Psoas muscle (tissue), 8 donors: Measurements from ENCODE around the gene GNRHR. TPM values are rescaled to one million over a fixed set of nuclear protein-coding genes. Genes with fewer than 3 reads are reported as not detected.

ENCODE experiments used
- ATAC-seq, 4 donors: fragments of 200-7000 bp; cut with Tn5 transposase; one replicate each; pipeline ENCODE4 v1.9.1; 2020; ENCODE audit warnings: moderate library complexity in 3 of 4, mild to moderate bottlenecking in 2 of 4
- DNase-seq, 2 donors: peaks; one replicate each; pipeline ENCODE4 v3.0.0-alpha.2; 2020
- H3K27ac ChIP-seq: fragments of 200-600 bp; one replicate; pipeline ENCODE4 v1.8.0; 2022
- H3K27me3 ChIP-seq, 3 donors: fragments of 200-600 bp in 1 of 3; one replicate each; pipeline versions ENCODE4 v1.6.1 to v1.8.0; 2013 to 2022; ENCODE audit warnings: low read length in 2 of 3, mild to moderate bottlenecking in 2 of 3, moderate library complexity in 1 of 3; ENCODE audit not compliant: insufficient read depth in 3 of 3
- H3K36me3 ChIP-seq, 2 donors: fragments of 200-600 bp in 1 of 2; one replicate each; pipeline versions ENCODE4 v1.6.1 to v1.8.0; 2013 to 2022; ENCODE audit warnings: low read depth in 1 of 2, mild to moderate bottlenecking in 1 of 2, moderate library complexity in 1 of 2; ENCODE audit not compliant: insufficient read depth in 1 of 2
- H3K4me1 ChIP-seq: fragments of 200-600 bp; one replicate; pipeline ENCODE4 v1.8.0; 2022
- H3K4me3 ChIP-seq: fragments of 200-600 bp; one replicate; pipeline ENCODE4 v1.8.0; 2022; ENCODE audit warnings: mild to moderate bottlenecking
- H3K9me3 ChIP-seq: fragments of 200-600 bp; one replicate; pipeline ENCODE4 v1.8.0; 2022
- CTCF ChIP-seq: fragments of 200-600 bp; IDR thresholded peaks from one replicate; pipeline ENCODE4 v1.8.0; 2022; ENCODE audit warnings: antibody characterized with exemption
- WGBS, 3 donors: extraction: QIAGEN DNeasy Blood & Tissue Kit; methylation state at CpG; one replicate each; pipeline versions ENCODE4 v1.1.6 to v1.1.7; 2013; 5-methylcytosine and 5-hydroxymethylcytosine counted together
- intact Hi-C, 2 donors: fragments of 100-400 bp; cut with DNase I; formaldehyde crosslinking; loops; one replicate each; pipeline versions ENCODE4 v1.11.0 to v1.14.2; 2022
- polyA plus RNA-seq, 3 donors: library from polyadenylated mRNA; stranded (reverse); fragments of 200-250 nt; gene quantifications; one replicate each; pipeline ENCODE4 v1.2.3, GENCODE V29; 2013
- total RNA-seq, 4 donors: library from RNA; stranded (reverse); fragmentation: NEBNext Ultra II Directional in 2 of 4; extraction: Animal tissue kit (Norgen Biotek cat#: 25700) in 2 of 4; gene quantifications; one replicate each; pipeline versions ENCODE4 v1.2.1 to v1.2.4, GENCODE V29; 2021 to 2023
- donor health status: healthy with polysubstance abuse.
- donor health status: DM: no; HTN: no; CAD: no; lungs with moderate emphysema.
- donor health status: Bipolar disorder and iron deficiency.
- donor health status: healthy.
- donor health status: DM: yes; HTN: yes; CAD: no.
- donor health status: DM: no; HTN: no; CAD: no.
- donor health status: DM: no; HTN: no; CAD: no.
- donor health status: DM: yes; HTN: yes; CAD: no.

Gene GNRHR
- total and polyA plus RNA-seq, 7 donors: not detected

- no peak for DNase-seq
- Histone ChIP-seq H3K27me3 (no peaks in the 10 kb centered on the region), H3K27ac (no peak overlapping the region), H3K4me3 (no peak overlapping the region), H3K9me3 (no peaks in the 10 kb centered on the region), H3K36me3 (peaks cover 4 to 8% of the 10 kb centered on the region in 2 donors), H3K4me1 (no peaks in the 10 kb centered on the region)
- TF ChIP-seq CTCF: no peak
- no peak for ATAC-seq
- intact Hi-C loops: no loop called here
- 87 to 90% (median 88%) methylated on average over 4 of the region's 4 CpGs for WGBS, 3 donors
Observed at GRCh38 chr4:67725981-67726380, 28.2 kb downstream of the GNRHR start.

- Histone ChIP-seq H3K4me1 (no peaks in the 10 kb centered on the region), H3K27ac (no peak overlapping the region), H3K36me3 (peaks cover 7 to 13% of the 10 kb centered on the region in 2 donors), H3K4me3 (no peak overlapping the region), H3K9me3 (no peaks in the 10 kb centered on the region), H3K27me3 (no peaks in the 10 kb centered on the region)
- WGBS, 3 donors: 90 to 100% (median 98%) methylated on average over 1 of the region's 1 CpG
- TF ChIP-seq CTCF: no peak
- ATAC-seq (no peak), DNase-seq (no peak)
- intact Hi-C loops: no loop called here
Observed at GRCh38 chr4:67725132-67725531, 29.1 kb downstream of the GNRHR start.

GRCh38 chr4:67723949-67724348, 30.2 kb downstream of the GNRHR start:
- TF ChIP-seq CTCF: no peak
- Histone ChIP-seq H3K27ac (no peak overlapping the region), H3K4me1 (no peaks in the 10 kb centered on the region), H3K9me3 (no peaks in the 10 kb centered on the region), H3K4me3 (no peak overlapping the region), H3K36me3 (peaks cover 7 to 13% of the 10 kb centered on the region in 2 donors), H3K27me3 (no peaks in the 10 kb centered on the region)
- DNase-seq (no peak), ATAC-seq (no peak)
- intact Hi-C loops: no loop called here
- 83 to 87% (median 86%) methylated on average over 10 of the region's 10 CpGs for WGBS, 3 donors

GRCh38 chr4:67723341-67723740, 30.8 kb downstream of the GNRHR start:
- TF ChIP-seq CTCF: no peak
- H3K4me1 ChIP-seq: no peaks in the 10 kb centered on the region
- ATAC-seq (no peak), DNase-seq (no peak)
- H3K36me3 ChIP-seq: peaks cover 7 to 13% of the 10 kb centered on the region in 2 donors
- 92 to 95% (median 92%) methylated on average over 5 of the region's 5 CpGs for WGBS, 3 donors
- no peaks in the 10 kb centered on the region for H3K9me3 ChIP-seq
- no peak overlapping the region for H3K4me3 ChIP-seq
- no peaks in the 10 kb centered on the region for H3K27me3 ChIP-seq
- intact Hi-C loops: no loop called here
- no peak overlapping the region for H3K27ac ChIP-seq

- DNase-seq (no peak), ATAC-seq (no peak)
- WGBS, 3 donors: 96 to 97% (median 96%) methylated on average over 9 of the region's 9 CpGs
Observed at GRCh38 chr4:67721770-67722597, 32.2 kb downstream of the GNRHR start.

More at GRCh38 chr4:67721770-67722597, 32.2 kb downstream of the GNRHR start:
- H3K4me3 ChIP-seq: no peak overlapping the region
- peaks cover 7 to 13% of the 10 kb centered on the region in 2 donors for H3K36me3 ChIP-seq
- no peaks in the 10 kb centered on the region for H3K4me1 ChIP-seq
- no peak overlapping the region for H3K27ac ChIP-seq
- TF ChIP-seq CTCF: no peak
- H3K27me3 ChIP-seq: no peaks in the 10 kb centered on the region
- no peaks in the 10 kb centered on the region for H3K9me3 ChIP-seq
- intact Hi-C loops: no loop called here
